ENCODE results near the gene ZBTB49. TPM values are rescaled to one million over a fixed set of nuclear protein-coding genes. Genes with fewer than 3 reads are reported as not detected.
A peak's percentile ranks its signal among the peaks of the same experiment; 100 is the strongest.

Gene ZBTB49
- total and polyA plus RNA-seq, 4 donors: 1.4 to 7.4 (median 4.8) TPM

DNA sequence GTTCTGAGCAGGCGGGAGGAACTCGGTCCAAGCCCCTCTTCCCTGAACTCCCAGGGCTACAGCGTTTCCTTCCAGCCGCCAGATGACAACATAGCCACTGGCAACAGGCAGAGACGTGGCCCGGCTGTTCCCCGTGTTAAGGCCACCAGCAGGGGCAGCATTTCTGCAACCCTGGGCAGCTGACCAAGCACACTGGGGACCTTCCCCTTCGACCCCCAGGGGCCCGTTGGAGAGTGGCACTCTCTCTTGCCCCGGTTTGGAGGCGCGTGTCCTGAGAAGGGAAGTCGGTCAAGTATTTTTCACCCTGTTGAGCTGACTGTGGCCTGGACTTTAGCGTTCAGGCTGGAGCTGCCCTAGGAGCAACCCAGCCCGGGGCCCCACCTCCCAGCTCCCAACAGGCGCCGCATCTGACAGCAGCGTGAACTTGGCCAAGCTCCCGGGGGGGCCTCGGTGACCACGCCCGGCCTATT lies 37.6 kb downstream of the ZBTB49 start:
- no peak overlapping the region for H3K27ac ChIP-seq (ENCODE audit: low read depth in 1 of 2, low read length in 2 of 2)
- no peaks in the 10 kb centered on the region for H3K36me3 ChIP-seq (ENCODE audit: control insufficient read depth in 1 of 2, insufficient read depth in 2 of 2, low read length in 1 of 2)
- DNase-seq: peak in 1 of 2 donors; percentile 55
- no peaks in the 10 kb centered on the region for H3K27me3 ChIP-seq (ENCODE audit: control insufficient read depth in 1 of 2, insufficient read depth in 2 of 2, low read length in 1 of 2)
- intact Hi-C loops (cut with DNase I): no loop called here
- H3K9me3 ChIP-seq (ENCODE audit: control insufficient read depth, low read length): peaks cover 2% of the 10 kb centered on the region
- no peaks in the 10 kb centered on the region for H3K4me1 ChIP-seq (ENCODE audit: control insufficient read depth in 1 of 2, insufficient read depth in 2 of 2, low read length in 2 of 2)
- WGBS, 2 donors: 37% methylated on average over 22 of the region's 22 CpGs
- no peak for ATAC-seq (ENCODE audit: low FRiP score)
- no peak overlapping the region for H3K4me3 ChIP-seq (ENCODE audit: low read length in 2 of 2)

GRCh38 chr4:4328206-4328605 lies 38.2 kb downstream of the ZBTB49 start:
- Histone ChIP-seq H3K27me3 (ENCODE audit: control insufficient read depth in 1 of 2, insufficient read depth in 2 of 2, low read length in 1 of 2) (no peaks in the 10 kb centered on the region), H3K4me1 (ENCODE audit: control insufficient read depth in 1 of 2, insufficient read depth in 2 of 2, low read length in 2 of 2) (no peaks in the 10 kb centered on the region), H3K9me3 (ENCODE audit: control insufficient read depth, low read length) (peaks cover 2% of the 10 kb centered on the region), H3K27ac (ENCODE audit: low read depth in 1 of 2, low read length in 2 of 2) (no peak overlapping the region), H3K4me3 (ENCODE audit: low read length in 2 of 2) (no peak overlapping the region), H3K36me3 (ENCODE audit: control insufficient read depth in 1 of 2, insufficient read depth in 2 of 2, low read length in 1 of 2) (no peaks in the 10 kb centered on the region)
- no peak for ATAC-seq (ENCODE audit: low FRiP score)
- 95 to 98% methylated on average over 1 of the region's 1 CpG for WGBS, 2 donors
- intact Hi-C loops (cut with DNase I): no loop called here
- DNase-seq: no peak

- no peaks in the 10 kb centered on the region for H3K27me3 ChIP-seq (ENCODE audit: control insufficient read depth in 1 of 2, insufficient read depth in 2 of 2, low read length in 1 of 2)
- intact Hi-C loops (cut with DNase I): no loop called here
- ATAC-seq (ENCODE audit: low FRiP score) (no peak), DNase-seq (no peak)
- WGBS, 2 donors: 87 to 89% methylated on average over 4 of the region's 4 CpGs
- H3K4me3 ChIP-seq (ENCODE audit: low read length in 2 of 2): no peak overlapping the region
- H3K4me1 ChIP-seq (ENCODE audit: control insufficient read depth in 1 of 2, insufficient read depth in 2 of 2, low read length in 2 of 2): no peaks in the 10 kb centered on the region
- no peak overlapping the region for H3K27ac ChIP-seq (ENCODE audit: low read depth in 1 of 2, low read length in 2 of 2)
- no peaks in the 10 kb centered on the region for H3K36me3 ChIP-seq (ENCODE audit: control insufficient read depth in 1 of 2, insufficient read depth in 2 of 2, low read length in 1 of 2)
- peaks cover 2% of the 10 kb centered on the region for H3K9me3 ChIP-seq (ENCODE audit: control insufficient read depth, low read length)
These were observed 38.8 kb downstream of the ZBTB49 start for GRCh38 chr4:4328840-4329239.

DNA sequence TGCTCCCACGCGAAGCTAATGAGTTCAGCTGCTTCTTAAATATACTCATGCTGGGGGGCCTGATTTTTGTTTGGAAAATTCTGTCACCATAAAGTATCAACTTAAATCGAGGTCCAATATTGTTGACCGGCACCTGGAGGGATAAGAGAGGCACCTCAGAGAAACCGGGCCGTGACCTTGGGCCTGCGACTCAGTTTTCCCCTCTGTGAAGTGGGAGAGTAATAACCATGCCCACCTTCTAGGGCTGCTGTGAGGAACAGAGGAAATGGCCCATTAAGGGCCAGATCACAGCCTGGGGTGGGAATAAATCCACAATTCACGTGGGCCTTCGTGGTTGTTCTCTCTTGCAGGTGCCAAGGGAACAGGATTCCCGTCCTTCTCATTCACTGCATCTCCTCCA lies 39.4 kb downstream of the ZBTB49 start:
- intact Hi-C loops (cut with DNase I): no loop called here
- 93% methylated on average over 10 of the region's 10 CpGs for WGBS, 2 donors
- no peaks in the 10 kb centered on the region for H3K27me3 ChIP-seq (ENCODE audit: control insufficient read depth in 1 of 2, insufficient read depth in 2 of 2, low read length in 1 of 2)
- H3K36me3 ChIP-seq (ENCODE audit: control insufficient read depth in 1 of 2, insufficient read depth in 2 of 2, low read length in 1 of 2): no peaks in the 10 kb centered on the region
- no peaks in the 10 kb centered on the region for H3K4me1 ChIP-seq (ENCODE audit: control insufficient read depth in 1 of 2, insufficient read depth in 2 of 2, low read length in 2 of 2)
- H3K27ac ChIP-seq (ENCODE audit: low read depth in 1 of 2, low read length in 2 of 2): no peak overlapping the region
- ATAC-seq (ENCODE audit: low FRiP score) (no peak), DNase-seq (peak in 1 of 2 donors; percentile 39)
- no peak overlapping the region for H3K4me3 ChIP-seq (ENCODE audit: low read length in 2 of 2)
- peaks cover 2% of the 10 kb centered on the region for H3K9me3 ChIP-seq (ENCODE audit: control insufficient read depth, low read length)

- no peak for DNase-seq
These were observed 40.7 kb downstream of the ZBTB49 start for GRCh38 chr4:4330794-4331193.

GRCh38 chr4:4332529-4332928 lies 42.5 kb downstream of the ZBTB49 start:
- no peak overlapping the region for H3K27ac ChIP-seq (ENCODE audit: low read depth in 1 of 2, low read length in 2 of 2)
- H3K9me3 ChIP-seq (ENCODE audit: control insufficient read depth, low read length): peaks cover 2% of the 10 kb centered on the region
- 79 to 82% methylated on average over 3 of the region's 3 CpGs for WGBS, 2 donors
- H3K36me3 ChIP-seq (ENCODE audit: control insufficient read depth in 1 of 2, insufficient read depth in 2 of 2, low read length in 1 of 2): no peaks in the 10 kb centered on the region
- H3K4me3 ChIP-seq (ENCODE audit: low read length in 2 of 2): no peak overlapping the region
- H3K27me3 ChIP-seq (ENCODE audit: control insufficient read depth in 1 of 2, insufficient read depth in 2 of 2, low read length in 1 of 2): no peaks in the 10 kb centered on the region
- intact Hi-C loops (cut with DNase I): no loop called here
- ATAC-seq (ENCODE audit: low FRiP score) (no peak), DNase-seq (no peak)
- no peaks in the 10 kb centered on the region for H3K4me1 ChIP-seq (ENCODE audit: control insufficient read depth in 1 of 2, insufficient read depth in 2 of 2, low read length in 2 of 2)

More at GRCh38 chr4:4330794-4331193, 40.7 kb downstream of the ZBTB49 start:
- Histone ChIP-seq H3K4me3 (ENCODE audit: low read length in 2 of 2) (no peak overlapping the region), H3K27me3 (ENCODE audit: control insufficient read depth in 1 of 2, insufficient read depth in 2 of 2, low read length in 1 of 2) (no peaks in the 10 kb centered on the region), H3K9me3 (ENCODE audit: control insufficient read depth, low read length) (peaks cover 2% of the 10 kb centered on the region), H3K36me3 (ENCODE audit: control insufficient read depth in 1 of 2, insufficient read depth in 2 of 2, low read length in 1 of 2) (no peaks in the 10 kb centered on the region), H3K27ac (ENCODE audit: low read depth in 1 of 2, low read length in 2 of 2) (no peak overlapping the region), H3K4me1 (ENCODE audit: control insufficient read depth in 1 of 2, insufficient read depth in 2 of 2, low read length in 2 of 2) (no peaks in the 10 kb centered on the region)
- ATAC-seq (ENCODE audit: low FRiP score): no peak
- WGBS, 2 donors: 85 to 90% methylated on average over 5 of the region's 5 CpGs
- intact Hi-C loops (cut with DNase I): no loop called here

- Histone ChIP-seq H3K9me3 (ENCODE audit: control insufficient read depth, low read length) (peaks cover 2% of the 10 kb centered on the region), H3K36me3 (ENCODE audit: control insufficient read depth in 1 of 2, insufficient read depth in 2 of 2, low read length in 1 of 2) (no peaks in the 10 kb centered on the region), H3K4me1 (ENCODE audit: control insufficient read depth in 1 of 2, insufficient read depth in 2 of 2, low read length in 2 of 2) (no peaks in the 10 kb centered on the region), H3K27ac (ENCODE audit: low read depth in 1 of 2, low read length in 2 of 2) (no peak overlapping the region), H3K4me3 (ENCODE audit: low read length in 2 of 2) (no peak overlapping the region), H3K27me3 (ENCODE audit: control insufficient read depth in 1 of 2, insufficient read depth in 2 of 2, low read length in 1 of 2) (no peaks in the 10 kb centered on the region)
- ATAC-seq (ENCODE audit: low FRiP score): no peak
- WGBS, 2 donors: 40 to 47% methylated on average over 11 of the region's 11 CpGs
- intact Hi-C loops (cut with DNase I): no loop called here
- no peak for DNase-seq
These were observed 43.2 kb downstream of the ZBTB49 start for GRCh38 chr4:4333265-4333706.

DNA sequence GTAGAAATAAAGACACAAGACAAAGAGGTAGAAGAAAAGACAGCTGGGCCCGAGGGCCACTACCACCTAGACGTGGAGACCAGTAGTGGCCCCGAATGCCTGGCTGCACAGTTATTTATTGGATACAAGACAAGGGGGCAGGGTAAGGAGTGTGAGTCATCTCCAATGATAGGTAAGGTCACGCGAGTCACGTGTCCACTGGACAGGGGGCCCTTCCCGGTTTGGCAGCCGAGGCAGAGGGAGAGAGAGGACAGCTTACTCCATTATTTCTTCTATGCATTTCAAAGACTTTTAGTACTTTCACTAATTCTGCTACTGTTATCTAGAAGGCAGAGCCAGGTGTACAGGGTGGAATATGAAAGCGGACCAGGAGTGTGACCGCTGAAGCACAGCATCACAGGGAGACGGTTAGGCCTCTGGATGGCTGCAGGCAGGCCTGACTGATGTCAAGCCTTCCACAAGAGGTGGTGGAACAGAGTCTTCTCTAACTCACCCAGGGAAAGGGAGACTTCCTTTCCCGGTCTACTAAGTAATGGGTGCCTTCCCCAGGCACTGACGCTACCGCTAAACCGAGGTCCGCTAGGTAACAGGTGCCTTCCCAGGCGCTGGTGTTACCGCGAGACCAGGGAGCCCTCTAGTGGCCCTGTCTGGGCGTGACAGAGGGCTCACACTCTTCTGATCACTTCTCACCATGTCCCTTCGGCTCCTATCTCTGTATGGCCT lies 44.9 kb downstream of the ZBTB49 start:
- DNase-seq (peak; percentile 61 to 83), ATAC-seq (ENCODE audit: low FRiP score) (no peak)
- Histone ChIP-seq H3K36me3 (ENCODE audit: control insufficient read depth in 1 of 2, insufficient read depth in 2 of 2, low read length in 1 of 2) (no peaks in the 10 kb centered on the region), H3K4me1 (ENCODE audit: control insufficient read depth in 1 of 2, insufficient read depth in 2 of 2, low read length in 2 of 2) (no peaks in the 10 kb centered on the region), H3K27ac (ENCODE audit: low read depth in 1 of 2, low read length in 2 of 2) (no peak overlapping the region), H3K4me3 (ENCODE audit: low read length in 2 of 2) (no peak overlapping the region), H3K9me3 (ENCODE audit: control insufficient read depth, low read length) (peaks cover 2% of the 10 kb centered on the region), H3K27me3 (ENCODE audit: control insufficient read depth in 1 of 2, insufficient read depth in 2 of 2, low read length in 1 of 2) (no peaks in the 10 kb centered on the region)
- intact Hi-C loops (cut with DNase I): loop anchor here in 1 of 2 donors (5.0 kb wide), 1 partner anchor 83 kb away; no protein-coding TSS in a partner anchor
- WGBS, 2 donors: 52 to 60% methylated on average over 21 of the region's 21 CpGs
